ENCODE results near the gene NINJ2. TPM values are rescaled to one million over a fixed set of nuclear protein-coding genes. Genes with fewer than 3 reads are reported as not detected.

Gene NINJ2
- total and polyA plus RNA-seq, 4 experiments from 2014 or later, result 3.7 to 30.3 (median 15.0) TPM

DNA sequence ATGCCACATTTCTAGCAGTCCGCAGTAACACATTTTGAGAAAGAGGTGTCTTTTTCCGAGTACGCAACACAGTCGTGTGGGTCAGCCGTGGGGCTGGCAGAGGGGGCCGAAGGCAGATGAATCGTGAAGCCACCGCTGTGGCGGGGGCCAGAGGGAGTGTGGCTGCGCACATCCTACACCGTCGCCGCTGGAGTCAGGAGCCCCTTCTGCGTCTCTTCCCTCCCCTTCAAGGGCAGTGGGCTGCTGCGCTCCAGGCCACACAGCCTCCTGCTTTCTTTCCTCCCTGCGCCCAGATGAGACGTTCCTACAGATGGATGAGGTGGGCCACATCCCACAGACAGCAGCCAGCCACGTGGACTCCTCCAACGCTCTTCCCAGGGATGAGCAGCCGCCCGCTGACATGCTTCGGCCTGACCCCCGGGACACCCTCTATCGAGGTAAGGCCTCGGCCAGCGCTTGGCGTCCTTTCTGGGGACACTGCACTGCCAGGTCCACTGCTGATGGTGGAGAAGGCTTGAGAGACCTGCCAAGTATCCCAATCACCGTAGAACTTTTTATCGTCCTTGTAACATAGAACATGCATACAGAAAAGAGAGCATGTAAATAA is 113.7 kb downstream of the NINJ2 start:
- Mint-ChIP-seq H3K4me1 (peaks cover 28 to 49% (median 37%) of the 10 kb centered on the region in 4 donors), H3K9me3 (no peaks in the 10 kb centered on the region), H3K36me3 (no peaks in the 10 kb centered on the region), H3K27me3 (peaks cover 2 to 4% of the 10 kb centered on the region in 2 donors), H3K27ac (peak overlapping the region in 1 of 7 donors; percentile 43), H3K4me3 (no peak overlapping the region)
- no peak for DNase-seq
- Histone ChIP-seq H3K4me3 (ENCODE audit: low read length in 2 of 2) (no peak overlapping the region), H3K27ac (ENCODE audit: low read depth, low read length) (no peak overlapping the region), H3K9me3 (ENCODE audit: control insufficient read depth in 1 of 2, low read length in 2 of 2) (no peaks in the 10 kb centered on the region), H3K27me3 (ENCODE audit: insufficient read depth, low read length) (no peaks in the 10 kb centered on the region), H3K4me1 (ENCODE audit: insufficient read depth, low read length) (peaks cover 36% of the 10 kb centered on the region), H3K36me3 (ENCODE audit: insufficient read depth, low read length) (no peaks in the 10 kb centered on the region)
- intact Hi-C loops (cut with micrococcal nuclease), result no loop called here
- ChIA-PET POLR2A (ENCODE audit: partially characterized antibody) (no interaction called here), CTCF (ENCODE audit: partially characterized antibody) (no interaction called here)

DNA sequence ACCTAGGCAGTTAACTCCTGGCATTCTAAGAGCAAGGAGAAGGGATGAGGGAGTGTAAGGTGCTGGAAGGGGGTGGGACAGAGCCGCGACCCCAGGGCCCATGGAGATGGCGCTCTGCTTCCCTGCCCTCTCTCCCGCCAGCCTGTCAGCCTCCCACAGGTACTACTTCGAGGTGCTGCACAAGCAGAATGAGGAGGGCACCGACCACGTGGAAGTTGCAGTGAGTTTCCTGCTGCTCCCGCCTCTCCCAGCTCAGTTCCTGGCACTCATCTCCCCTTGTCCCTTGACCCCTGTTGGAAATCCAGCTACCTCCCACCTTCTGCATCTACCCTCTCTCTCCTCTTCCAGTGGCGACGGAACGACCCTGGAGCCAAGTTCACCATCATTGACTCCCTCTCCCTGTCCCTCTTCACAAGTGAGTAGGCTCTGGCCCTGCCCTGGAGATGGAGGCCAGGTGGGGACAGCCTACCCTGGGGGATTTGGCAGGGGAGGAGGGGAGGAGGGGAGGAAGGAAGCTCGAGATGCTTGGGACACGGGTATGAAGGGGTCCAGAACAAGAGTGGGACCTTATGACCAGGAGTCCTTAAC is 115.3 kb downstream of the NINJ2 start:
- intact Hi-C loops (cut with micrococcal nuclease), result loop anchor here (1.0 kb wide), 1 partner anchor 106 kb away; no protein-coding TSS in a partner anchor
- ChIA-PET CTCF (ENCODE audit: partially characterized antibody) (interaction anchor here (0.6 to 3.0 kb wide), 27 partner anchors 9 to 1393 kb away, joined by 3 to 72 read pairs (median 5); partner anchors contain the start of gene CCDC77), POLR2A (ENCODE audit: partially characterized antibody) (interaction anchor here (1.2 kb wide), 1 partner anchor 159 kb away, joined by 4 read pairs; the partner anchor contains the start of gene KDM5A)
- no peaks in the 10 kb centered on the region for H3K27me3 ChIP-seq (ENCODE audit: insufficient read depth, low read length)
- Mint-ChIP-seq H3K4me3 (no peak overlapping the region), H3K4me1 (peaks cover 20 to 36% (median 28%) of the 10 kb centered on the region in 4 donors), H3K36me3 (no peaks in the 10 kb centered on the region), H3K27me3 (peaks cover 5 to 8% of the 10 kb centered on the region in 2 donors), H3K27ac (peak overlapping the region in 1 of 7 donors; percentile 23), H3K9me3 (no peaks in the 10 kb centered on the region)
- no peak overlapping the region for H3K4me3 ChIP-seq (ENCODE audit: low read length in 2 of 2)
- H3K4me1 ChIP-seq (ENCODE audit: insufficient read depth, low read length), result peaks cover 22% of the 10 kb centered on the region
- no peak for DNase-seq
- no peak overlapping the region for H3K27ac ChIP-seq (ENCODE audit: low read depth, low read length)
- no peaks in the 10 kb centered on the region for H3K9me3 ChIP-seq (ENCODE audit: control insufficient read depth in 1 of 2, low read length in 2 of 2)
- H3K36me3 ChIP-seq (ENCODE audit: insufficient read depth, low read length), result no peaks in the 10 kb centered on the region

DNA sequence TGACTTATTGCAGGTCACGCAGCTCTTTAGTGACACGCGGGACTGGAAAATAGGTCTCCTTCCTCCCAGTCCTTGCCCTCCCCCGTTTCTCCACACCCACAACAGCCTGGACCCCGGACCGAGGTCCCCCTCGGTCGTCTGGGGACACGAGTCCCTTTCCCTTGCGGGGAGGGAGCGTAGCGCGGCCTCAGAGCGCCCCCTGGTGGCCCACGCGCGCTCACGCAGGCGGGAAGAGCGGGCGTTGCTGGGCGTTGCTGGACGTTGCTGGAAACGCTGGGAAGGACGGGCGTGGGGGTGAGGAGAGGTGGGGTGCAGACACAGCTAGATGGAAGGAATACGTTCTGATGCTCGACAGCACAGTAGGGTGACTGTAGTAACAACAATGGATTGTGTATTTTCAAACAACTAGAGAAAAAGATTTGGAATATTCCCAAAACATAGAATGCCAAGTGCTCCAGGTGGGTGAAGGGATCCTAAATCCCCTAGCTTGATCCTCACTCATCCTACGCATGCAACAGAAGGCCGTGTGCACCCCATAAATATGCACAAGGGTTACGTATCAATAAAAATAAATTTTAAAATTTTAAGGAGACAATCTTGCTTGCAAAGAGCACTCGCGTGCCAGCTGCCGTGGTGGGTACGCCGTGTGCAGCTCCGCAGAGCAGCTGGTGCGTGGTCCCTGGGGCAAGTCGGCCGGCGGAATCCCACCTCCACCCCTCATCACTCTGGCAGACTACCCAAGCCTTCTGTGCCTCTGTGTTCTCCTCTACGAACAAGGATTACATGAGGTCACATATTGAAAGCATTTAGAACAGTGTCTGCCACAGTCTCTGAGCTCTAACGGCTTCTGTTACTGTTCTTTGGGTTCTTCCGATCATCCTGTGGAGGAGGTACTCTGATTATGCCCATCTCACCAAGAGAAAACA is 116.1 kb downstream of the NINJ2 start:
- ChIA-PET CTCF (ENCODE audit: partially characterized antibody) (interaction anchor here (0.6 to 3.0 kb wide), 26 partner anchors 9 to 1393 kb away, joined by 3 to 72 read pairs (median 6); partner anchors contain the start of gene CCDC77), POLR2A (ENCODE audit: partially characterized antibody) (interaction anchor here (1.2 kb wide), 1 partner anchor 158 kb away, joined by 4 read pairs; the partner anchor contains the start of gene KDM5A)
- Mint-ChIP-seq H3K27me3 (peaks cover 5 to 8% of the 10 kb centered on the region in 2 donors), H3K9me3 (no peaks in the 10 kb centered on the region), H3K27ac (peak overlapping the region in 2 of 7 donors; percentile 42), H3K4me1 (peaks cover 12 to 28% (median 21%) of the 10 kb centered on the region in 4 donors), H3K36me3 (no peaks in the 10 kb centered on the region), H3K4me3 (peak overlapping the region in 1 of 8 donors; percentile 5)
- intact Hi-C loops (cut with micrococcal nuclease), result loop anchor here (1.0 kb wide), 1 partner anchor 105 kb away; no protein-coding TSS in a partner anchor
- no peak overlapping the region for H3K4me3 ChIP-seq (ENCODE audit: low read length in 2 of 2)
- DNase-seq, result peak in 4 of 5 donors; percentile 52 to 70 (median 60)
- no peaks in the 10 kb centered on the region for H3K9me3 ChIP-seq (ENCODE audit: control insufficient read depth in 1 of 2, low read length in 2 of 2)
- H3K27ac ChIP-seq (ENCODE audit: low read depth, low read length), result no peak overlapping the region
- no peaks in the 10 kb centered on the region for H3K27me3 ChIP-seq (ENCODE audit: insufficient read depth, low read length)
- peaks cover 14% of the 10 kb centered on the region for H3K4me1 ChIP-seq (ENCODE audit: insufficient read depth, low read length)
- H3K36me3 ChIP-seq (ENCODE audit: insufficient read depth, low read length), result no peaks in the 10 kb centered on the region

DNA sequence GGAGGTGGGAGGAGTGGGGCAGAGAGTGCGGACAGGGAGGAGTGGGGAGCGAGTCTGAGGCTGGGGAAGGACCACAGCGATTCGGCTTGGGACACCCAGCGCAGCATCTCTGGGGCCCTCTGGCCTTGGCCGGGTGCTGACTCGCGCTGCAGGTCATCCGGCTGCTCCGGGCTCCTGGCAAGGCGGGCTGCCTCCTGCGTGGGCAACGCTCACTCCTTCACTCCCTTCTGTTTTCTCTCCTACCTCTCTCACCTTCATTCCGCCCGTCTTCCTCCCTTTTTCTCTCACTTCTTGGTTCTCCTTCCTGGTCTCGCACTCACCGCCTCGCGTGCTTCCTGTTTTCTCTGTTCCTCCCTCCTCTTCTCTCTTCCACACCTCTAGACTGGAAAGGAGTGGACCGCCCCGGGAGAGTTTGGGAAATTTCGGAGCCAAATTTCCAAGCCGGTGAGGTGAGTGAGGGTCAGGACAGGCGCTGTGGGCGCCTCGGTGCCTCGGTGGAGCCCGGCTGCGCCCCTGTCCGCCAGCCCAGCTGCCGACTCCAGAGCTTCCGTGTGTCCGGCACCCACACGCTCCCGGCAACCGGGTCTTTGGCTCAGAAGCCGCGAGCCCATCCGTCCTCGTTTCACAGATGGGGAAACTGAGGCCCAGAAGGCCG is 116.9 kb downstream of the NINJ2 start:
- H3K4me1 ChIP-seq (ENCODE audit: insufficient read depth, low read length), result peaks cover 11% of the 10 kb centered on the region
- no peaks in the 10 kb centered on the region for H3K36me3 Mint-ChIP-seq
- ChIA-PET POLR2A (ENCODE audit: partially characterized antibody) (no interaction called here), CTCF (ENCODE audit: partially characterized antibody) (interaction anchor here (0.6 to 3.0 kb wide), 15 partner anchors 9 to 367 kb away, joined by 3 to 72 read pairs (median 13); no protein-coding TSS in a partner anchor)
- no peak overlapping the region for H3K27ac ChIP-seq (ENCODE audit: low read depth, low read length)
- no peaks in the 10 kb centered on the region for H3K36me3 ChIP-seq (ENCODE audit: insufficient read depth, low read length)
- peak overlapping the region in 3 of 7 donors; percentile 24 to 46 (median 42) for H3K27ac Mint-ChIP-seq
- no peak for DNase-seq
- H3K4me1 Mint-ChIP-seq, result peaks cover 6 to 21% (median 13%) of the 10 kb centered on the region in 4 donors
- no peaks in the 10 kb centered on the region for H3K9me3 ChIP-seq (ENCODE audit: control insufficient read depth in 1 of 2, low read length in 2 of 2)
- H3K4me3 Mint-ChIP-seq, result no peak overlapping the region
- no peaks in the 10 kb centered on the region for H3K27me3 ChIP-seq (ENCODE audit: insufficient read depth, low read length)
- no peaks in the 10 kb centered on the region for H3K9me3 Mint-ChIP-seq
- intact Hi-C loops (cut with micrococcal nuclease), result no loop called here
- peaks cover 5 to 8% of the 10 kb centered on the region in 2 donors for H3K27me3 Mint-ChIP-seq
- H3K4me3 ChIP-seq (ENCODE audit: low read length in 2 of 2), result no peak overlapping the region

DNA sequence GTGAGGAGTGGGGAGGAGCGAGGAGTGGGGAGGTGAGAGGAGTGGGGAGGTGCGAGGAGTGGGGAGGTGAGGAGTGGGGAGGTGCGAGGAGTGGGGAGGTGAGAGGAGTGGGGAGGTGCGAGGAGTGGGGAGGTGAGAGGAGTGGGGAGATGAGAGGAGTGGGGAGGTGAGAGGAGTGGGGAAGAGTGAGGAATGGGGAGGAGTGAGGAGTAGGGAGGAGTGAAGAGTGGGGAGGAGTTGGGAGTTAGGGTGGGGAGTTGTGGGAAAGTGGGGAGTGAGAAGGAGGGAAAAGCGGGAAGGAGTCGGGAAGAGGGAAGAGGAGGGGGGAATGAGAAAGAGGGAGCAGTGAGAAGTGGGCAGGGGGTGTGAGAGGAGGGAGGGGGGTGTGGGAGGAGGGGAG is 117.4 kb downstream of the NINJ2 start:
- Histone ChIP-seq H3K27ac (ENCODE audit: low read depth, low read length) (no peak overlapping the region), H3K9me3 (ENCODE audit: control insufficient read depth in 1 of 2, low read length in 2 of 2) (no peaks in the 10 kb centered on the region), H3K4me3 (ENCODE audit: low read length in 2 of 2) (no peak overlapping the region), H3K27me3 (ENCODE audit: insufficient read depth, low read length) (no peaks in the 10 kb centered on the region), H3K36me3 (ENCODE audit: insufficient read depth, low read length) (no peaks in the 10 kb centered on the region), H3K4me1 (ENCODE audit: insufficient read depth, low read length) (peaks cover 11% of the 10 kb centered on the region)
- intact Hi-C loops (cut with micrococcal nuclease), result no loop called here
- DNase-seq, result no peak
- Mint-ChIP-seq H3K4me3 (no peak overlapping the region), H3K9me3 (no peaks in the 10 kb centered on the region), H3K27ac (no peak overlapping the region), H3K4me1 (peaks cover 5 to 17% (median 10%) of the 10 kb centered on the region in 4 donors), H3K36me3 (no peaks in the 10 kb centered on the region), H3K27me3 (peaks cover 5 to 8% of the 10 kb centered on the region in 2 donors)
- ChIA-PET CTCF (ENCODE audit: partially characterized antibody) (interaction anchor here (2.4 to 3.1 kb wide), 2 partner anchors 92 to 96 kb away, joined by 12 to 33 read pairs; no protein-coding TSS in a partner anchor), POLR2A (ENCODE audit: partially characterized antibody) (no interaction called here)

DNA sequence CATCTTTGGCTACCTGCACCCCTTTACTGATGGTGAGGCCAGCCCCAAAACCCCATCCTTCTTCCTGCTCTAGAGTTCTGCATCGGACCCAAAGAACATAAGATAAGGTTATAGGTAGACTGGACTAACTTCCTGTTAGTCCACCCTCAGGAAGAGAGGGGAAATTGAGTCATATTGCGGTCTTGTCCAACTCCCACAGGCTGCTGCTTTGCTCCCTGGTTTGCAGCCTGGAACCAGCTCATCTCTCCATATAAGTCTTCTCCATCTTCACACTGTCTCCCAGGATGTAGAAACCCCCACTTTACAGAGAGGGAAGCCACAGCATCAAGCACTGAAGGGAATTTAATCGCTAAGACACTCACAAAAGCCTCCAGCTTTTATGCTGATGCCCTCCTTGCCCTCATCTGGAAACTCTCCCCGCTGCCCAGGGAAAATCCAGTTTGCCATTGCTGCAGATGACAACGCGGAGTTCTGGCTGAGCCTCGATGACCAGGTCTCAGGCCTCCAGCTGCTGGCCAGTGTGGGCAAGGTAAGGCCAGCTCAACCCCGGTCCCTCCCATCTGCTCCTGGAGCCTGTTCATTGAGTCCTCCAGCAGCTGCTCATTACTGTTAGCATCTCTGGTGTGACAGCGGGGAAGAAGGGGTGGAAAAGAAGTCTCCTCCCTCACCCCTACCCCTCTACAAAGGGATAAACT is 118.2 kb downstream of the NINJ2 start:
- no peak overlapping the region for H3K4me3 Mint-ChIP-seq
- H3K9me3 Mint-ChIP-seq, result no peaks in the 10 kb centered on the region
- H3K4me1 Mint-ChIP-seq, result peaks cover 9 to 23% (median 13%) of the 10 kb centered on the region in 4 donors
- no peaks in the 10 kb centered on the region for H3K36me3 ChIP-seq (ENCODE audit: insufficient read depth, low read length)
- no peaks in the 10 kb centered on the region for H3K36me3 Mint-ChIP-seq
- H3K4me1 ChIP-seq (ENCODE audit: insufficient read depth, low read length), result peaks cover 15% of the 10 kb centered on the region
- intact Hi-C loops (cut with micrococcal nuclease), result no loop called here
- no peaks in the 10 kb centered on the region for H3K27me3 ChIP-seq (ENCODE audit: insufficient read depth, low read length)
- CTCF ChIA-PET (ENCODE audit: partially characterized antibody), result interaction anchor here (1.4 to 3.3 kb wide), 6 partner anchors 14 to 103 kb away, joined by 3 to 33 read pairs (median 8); no protein-coding TSS in a partner anchor
- H3K27ac ChIP-seq (ENCODE audit: low read depth, low read length), result no peak overlapping the region
- no peak overlapping the region for H3K4me3 ChIP-seq (ENCODE audit: low read length in 2 of 2)
- H3K27me3 Mint-ChIP-seq, result peaks cover 5 to 8% of the 10 kb centered on the region in 2 donors
- no peaks in the 10 kb centered on the region for H3K9me3 ChIP-seq (ENCODE audit: control insufficient read depth in 1 of 2, low read length in 2 of 2)
- POLR2A ChIA-PET (ENCODE audit: partially characterized antibody), result interaction anchor here (1.3 kb wide), 1 partner anchor 92 kb away, joined by 3 read pairs; no protein-coding TSS in a partner anchor
- no peak for DNase-seq
- peak overlapping the region in 1 of 7 donors; percentile 57 for H3K27ac Mint-ChIP-seq
